ENCODE results near the gene UGT1A3.
"Not testable (repeated sequence)": the region's sequence is repeated elsewhere in the genome, so short reads cannot be mapped to it uniquely, and the experiment has no call there.

UGT1A3 gene

DNA sequence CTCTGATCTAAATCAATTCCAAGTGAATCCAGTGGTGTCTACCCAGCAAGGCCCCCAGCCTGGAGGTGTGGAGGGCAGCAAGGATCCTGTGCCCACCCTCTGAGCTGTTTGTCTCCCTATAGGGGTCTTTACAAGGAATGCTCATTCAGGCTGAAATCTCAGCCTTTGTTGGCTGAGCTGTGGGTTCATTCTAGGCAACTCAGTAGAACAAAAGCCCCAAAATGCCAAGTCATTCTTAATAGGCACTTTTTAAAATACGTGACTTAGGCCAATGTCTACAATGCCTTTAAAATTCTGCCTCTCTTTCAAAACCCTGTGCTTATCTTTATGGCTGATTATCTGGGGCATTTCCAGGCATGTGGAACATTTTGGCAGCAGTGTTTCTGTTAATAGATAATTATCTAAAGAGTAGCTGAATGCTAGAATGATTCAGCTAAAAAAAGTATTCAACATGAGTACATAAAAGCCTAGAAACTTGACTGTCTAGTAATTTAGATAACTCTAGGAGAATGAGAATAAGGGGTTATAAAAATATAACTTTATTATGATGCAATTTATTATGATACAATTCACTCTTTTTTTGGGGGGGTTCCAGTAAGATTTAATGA is 28.7 kb upstream of the UGT1A3 start:
- Histone ChIP-seq H3K9me3 (no peaks in the 10 kb centered on the region), H3K27me3 (no peaks in the 10 kb centered on the region), H3K27ac (no peak overlapping the region), H3K36me3 (no peaks in the 10 kb centered on the region), H3K4me1 (peaks cover 0 to 2% (median 0%) of the 10 kb centered on the region in 4 donors), H3K4me3 (no peak overlapping the region)
- intact Hi-C loops (cut with DNase I; ENCODE audit: low total_unique reads), result loop anchor here (10.0 kb wide), 1 partner anchor 255 kb away; no protein-coding TSS in a partner anchor
- TF ChIP-seq, protein P1, sequence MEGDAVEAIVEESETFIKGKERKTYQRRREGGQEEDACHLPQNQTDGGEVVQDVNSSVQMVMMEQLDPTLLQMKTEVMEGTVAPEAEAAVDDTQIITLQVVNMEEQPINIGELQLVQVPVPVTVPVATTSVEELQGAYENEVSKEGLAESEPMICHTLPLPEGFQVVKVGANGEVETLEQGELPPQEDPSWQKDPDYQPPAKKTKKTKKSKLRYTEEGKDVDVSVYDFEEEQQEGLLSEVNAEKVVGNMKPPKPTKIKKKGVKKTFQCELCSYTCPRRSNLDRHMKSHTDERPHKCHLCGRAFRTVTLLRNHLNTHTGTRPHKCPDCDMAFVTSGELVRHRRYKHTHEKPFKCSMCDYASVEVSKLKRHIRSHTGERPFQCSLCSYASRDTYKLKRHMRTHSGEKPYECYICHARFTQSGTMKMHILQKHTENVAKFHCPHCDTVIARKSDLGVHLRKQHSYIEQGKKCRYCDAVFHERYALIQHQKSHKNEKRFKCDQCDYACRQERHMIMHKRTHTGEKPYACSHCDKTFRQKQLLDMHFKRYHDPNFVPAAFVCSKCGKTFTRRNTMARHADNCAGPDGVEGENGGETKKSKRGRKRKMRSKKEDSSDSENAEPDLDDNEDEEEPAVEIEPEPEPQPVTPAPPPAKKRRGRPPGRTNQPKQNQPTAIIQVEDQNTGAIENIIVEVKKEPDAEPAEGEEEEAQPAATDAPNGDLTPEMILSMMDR (IDR thresholded peaks at IDR 0.05), result no peak
- DNase-seq, result no peak

DNA sequence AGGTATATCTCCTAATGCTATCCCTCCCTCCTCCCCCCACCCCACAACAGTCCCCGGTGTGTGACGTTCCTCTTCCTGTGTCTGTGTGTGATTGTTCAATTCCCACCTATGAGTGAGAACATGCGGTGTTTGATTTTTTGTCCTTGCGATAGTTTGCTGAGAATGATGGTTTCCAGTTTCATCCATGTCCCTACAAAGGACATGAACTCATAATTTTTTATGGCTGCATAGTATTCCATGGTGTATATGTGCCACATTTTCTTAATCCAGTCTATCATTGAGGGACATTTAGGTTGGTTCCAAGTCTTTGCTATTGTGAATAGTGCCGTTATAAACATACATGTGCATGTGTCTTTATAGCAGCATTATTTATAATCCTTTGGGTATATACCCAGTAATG is 28.0 kb upstream of the UGT1A3 start:
- H3K36me3 ChIP-seq, H3K27ac ChIP-seq, H3K27me3 ChIP-seq, H3K9me3 ChIP-seq, H3K4me1 ChIP-seq, H3K4me3 ChIP-seq, DNase-seq: not testable (repeated sequence)
- intact Hi-C loops (cut with DNase I; ENCODE audit: low total_unique reads), result loop anchor here (10.0 kb wide), 1 partner anchor 256 kb away; no protein-coding TSS in a partner anchor

DNA sequence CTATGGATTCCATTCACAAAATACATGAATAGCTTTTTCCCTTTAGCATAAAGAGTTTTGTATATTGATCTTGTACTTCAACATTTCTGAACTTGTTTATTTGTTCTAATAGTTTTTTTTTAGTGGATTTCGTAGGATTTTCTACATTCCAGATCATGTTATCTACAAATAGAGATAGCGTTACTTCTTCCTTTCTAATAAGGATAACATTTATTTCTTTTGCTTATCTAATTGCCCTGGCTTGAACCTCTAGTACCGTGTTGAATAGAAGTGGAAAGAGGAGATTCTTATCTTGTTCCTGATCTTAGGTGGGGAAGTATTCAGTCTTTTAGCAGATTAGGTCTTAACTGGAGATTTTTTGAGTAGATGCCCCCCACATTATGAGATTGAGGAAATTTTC is 26.6 kb upstream of the UGT1A3 start:
- H3K4me3 ChIP-seq, result no peak overlapping the region
- H3K9me3 ChIP-seq, result no peaks in the 10 kb centered on the region
- H3K4me1 ChIP-seq, result peaks cover 0 to 2% (median 0%) of the 10 kb centered on the region in 4 donors
- no peaks in the 10 kb centered on the region for H3K27me3 ChIP-seq
- H3K27ac ChIP-seq, result no peak overlapping the region
- no peaks in the 10 kb centered on the region for H3K36me3 ChIP-seq
- TF ChIP-seq, protein P1 (IDR thresholded peaks at IDR 0.05), result no peak
- intact Hi-C loops (cut with DNase I; ENCODE audit: low total_unique reads), result loop anchor here (10.0 kb wide), 1 partner anchor 257 kb away; no protein-coding TSS in a partner anchor
- no peak for DNase-seq

DNA sequence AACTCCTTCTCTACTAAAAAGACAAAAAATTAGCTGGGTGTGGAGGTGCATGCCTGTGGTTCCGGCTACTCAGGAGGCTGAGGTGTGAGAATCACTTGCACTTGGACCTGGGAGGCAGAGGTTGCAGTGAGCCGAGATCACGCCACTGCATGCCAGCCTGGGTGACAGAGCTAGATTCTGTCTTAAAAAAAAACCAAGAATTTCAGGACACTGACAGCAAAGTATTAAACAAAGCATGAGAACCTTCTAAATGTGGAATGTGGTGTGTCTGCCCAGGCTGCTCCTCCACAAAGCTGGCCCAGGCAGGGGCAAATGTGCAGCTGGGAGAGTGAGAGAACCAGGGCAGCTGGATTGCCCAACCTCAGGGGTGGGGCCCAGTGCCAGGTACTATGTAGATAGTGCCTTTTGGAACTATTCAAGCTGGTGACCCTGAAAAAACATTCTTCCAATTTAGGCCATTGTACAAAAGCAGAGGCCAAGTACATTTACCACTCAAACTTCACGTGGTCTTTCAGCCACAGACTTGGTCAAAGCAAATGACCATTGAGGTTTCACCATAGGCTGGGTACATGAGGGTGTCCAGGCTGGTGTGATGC is 22.8 kb upstream of the UGT1A3 start:
- Histone ChIP-seq H3K36me3 (no peaks in the 10 kb centered on the region), H3K27me3 (peaks cover 0 to 2% of the 10 kb centered on the region in 2 donors), H3K27ac (no peak overlapping the region), H3K4me1 (no peaks in the 10 kb centered on the region), H3K4me3 (no peak overlapping the region), H3K9me3 (no peaks in the 10 kb centered on the region)
- no peak for DNase-seq
- intact Hi-C loops (cut with DNase I; ENCODE audit: low total_unique reads), result loop anchor here (10.0 kb wide), 1 partner anchor 261 kb away; no protein-coding TSS in a partner anchor
- TF ChIP-seq, protein P1 (IDR thresholded peaks at IDR 0.05), result no peak

DNA sequence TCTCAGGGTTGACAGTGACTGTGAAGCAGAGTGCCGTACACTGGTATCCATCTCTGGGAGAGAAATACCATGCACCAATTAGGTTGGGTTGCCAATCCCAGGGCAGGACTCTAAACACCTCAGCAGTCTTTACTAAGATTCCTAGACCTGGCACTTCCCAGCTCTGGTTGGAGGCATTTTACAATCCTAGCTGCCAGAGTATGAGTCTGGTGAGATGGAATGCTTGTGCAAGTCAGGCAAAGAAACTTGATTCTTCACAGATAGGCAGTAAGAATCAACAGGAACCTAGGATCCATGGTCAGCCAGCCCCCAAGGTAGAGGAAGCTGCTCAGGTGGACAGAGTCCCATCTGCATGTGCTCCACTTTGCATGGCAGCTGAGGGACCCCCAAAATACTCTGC is 22.1 kb upstream of the UGT1A3 start:
- intact Hi-C loops (cut with DNase I; ENCODE audit: low total_unique reads), result loop anchor here (10.0 kb wide), 1 partner anchor 262 kb away; no protein-coding TSS in a partner anchor
- Histone ChIP-seq H3K27me3 (peaks cover 0 to 6% of the 10 kb centered on the region in 2 donors), H3K9me3 (no peaks in the 10 kb centered on the region), H3K4me1 (no peaks in the 10 kb centered on the region), H3K36me3 (no peaks in the 10 kb centered on the region), H3K27ac (no peak overlapping the region), H3K4me3 (no peak overlapping the region)
- no peak for DNase-seq
- TF ChIP-seq, protein P1 (IDR thresholded peaks at IDR 0.05), result no peak

DNA sequence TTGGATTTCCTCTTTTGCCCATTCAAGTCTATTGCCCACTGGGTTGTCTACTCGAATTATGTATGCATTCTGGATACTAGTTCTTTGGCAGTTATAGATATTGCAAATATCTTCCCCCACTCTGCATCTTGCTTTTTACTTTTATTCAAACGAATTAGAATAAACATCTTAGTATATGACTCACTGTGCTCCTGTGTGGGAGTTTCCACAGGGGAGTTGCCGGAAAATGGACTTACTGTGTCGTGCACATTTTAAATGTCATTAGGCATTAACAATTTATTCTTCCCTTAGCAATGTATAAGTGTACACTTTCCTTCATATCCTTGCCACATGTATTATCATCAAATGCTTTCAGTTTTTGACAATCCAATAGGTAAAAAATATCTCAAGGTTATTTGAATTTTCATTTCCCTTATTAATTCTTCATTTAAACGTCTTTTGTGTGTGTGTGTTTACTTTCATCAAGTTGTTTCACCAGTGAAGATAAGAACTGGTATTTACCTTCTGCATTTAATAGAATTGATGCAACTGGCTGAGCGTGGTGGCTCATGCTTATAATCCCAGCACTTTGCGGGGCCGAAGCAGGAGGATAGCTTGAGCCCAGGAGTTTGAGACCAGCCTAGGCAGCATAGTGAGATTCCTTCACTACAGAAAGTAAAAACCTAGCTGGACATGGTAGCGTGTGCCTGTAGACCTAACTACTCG is 20.8 kb upstream of the UGT1A3 start:
- Histone ChIP-seq H3K4me1 (no peaks in the 10 kb centered on the region), H3K27me3 (peaks cover 0 to 6% of the 10 kb centered on the region in 2 donors), H3K4me3 (no peak overlapping the region), H3K36me3 (no peaks in the 10 kb centered on the region), H3K9me3 (no peaks in the 10 kb centered on the region), H3K27ac (no peak overlapping the region)
- TF ChIP-seq, protein P1 (IDR thresholded peaks at IDR 0.05), result no peak
- DNase-seq, result no peak
- intact Hi-C loops (cut with DNase I; ENCODE audit: low total_unique reads), result loop anchor here (10.0 kb wide), 1 partner anchor 263 kb away; no protein-coding TSS in a partner anchor
